Activated naive CD4-positive, alpha-beta T cell treated with anti-CD3 and anti-CD28 coated beads, Interleukin-2, amount 10 ng/mL, durations not matched to agents 7 days and 5 days (primary cell): Measurements from ENCODE around the gene INTS3.
A peak's percentile ranks its signal among the peaks of the same experiment; 100 is the strongest.

Experiments used
- CTCF ChIA-PET: fragments of 350-600 bp; sonication (Branson Sonifier 250); formaldehyde crosslinking; loops from one replicate; lab custom pipeline; 2021; ENCODE audit warnings: antibody characterized with exemption; lab: Charles Lee
- DNase-seq: peaks from one replicate; pipeline ENCODE4 v3.0.0-alpha.2; 2020
- H3K27ac Mint-ChIP-seq: one replicate; pipeline ENCODE4 v1.8.0; 2021; ENCODE audit warnings: mild to moderate bottlenecking, moderate library complexity, mixed read lengths
- H3K27me3 Mint-ChIP-seq: one replicate; pipeline ENCODE4 v1.8.0; 2021; ENCODE audit warnings: mild to moderate bottlenecking, mixed read lengths
- H3K36me3 Mint-ChIP-seq: one replicate; pipeline ENCODE4 v1.8.0; 2021; ENCODE audit warnings: mixed read lengths
- H3K4me1 Mint-ChIP-seq: one replicate; pipeline ENCODE4 v1.8.0; 2021; ENCODE audit warnings: mixed read lengths
- H3K4me3 Mint-ChIP-seq: one replicate; pipeline ENCODE4 v1.8.0; 2021; ENCODE audit warnings: mild to moderate bottlenecking, moderate library complexity, mixed read lengths
- H3K9me3 Mint-ChIP-seq: one replicate; pipeline ENCODE4 v1.8.0; 2021; ENCODE audit warnings: mixed read lengths

The INTS3 gene

GRCh38 chr1:153805042-153805745, 77.3 kb downstream of the INTS3 start:
- CTCF ChIA-PET = interaction anchor here (1.4 to 1.6 kb wide), 2 partner anchors 8 to 181 kb away, joined by 4 to 6 read pairs; partner anchors contain the start of gene RAB13
- no peaks in the 10 kb centered on the region for H3K27me3 Mint-ChIP-seq
- H3K36me3 Mint-ChIP-seq = peaks cover 42% of the 10 kb centered on the region

GRCh38 chr1:153805886-153806719, 78.3 kb downstream of the INTS3 start:
- Mint-ChIP-seq H3K4me1 (peaks cover 29% of the 10 kb centered on the region), H3K27me3 (no peaks in the 10 kb centered on the region), H3K27ac (peak overlapping the region; percentile 86), H3K4me3 (no peak overlapping the region), H3K36me3 (peaks cover 44% of the 10 kb centered on the region), H3K9me3 (no peaks in the 10 kb centered on the region)
- CTCF ChIA-PET = interaction anchor here (1.6 kb wide), 1 partner anchor 9 kb away, joined by 4 read pairs; no protein-coding TSS in a partner anchor
- no peak for DNase-seq

More at GRCh38 chr1:153805042-153805745, 77.3 kb downstream of the INTS3 start:
- Mint-ChIP-seq H3K27ac (peak overlapping the region; percentile 86), H3K4me1 (peaks cover 29% of the 10 kb centered on the region), H3K9me3 (no peaks in the 10 kb centered on the region), H3K4me3 (no peak overlapping the region)
- DNase-seq = peak; percentile 69

DNA sequence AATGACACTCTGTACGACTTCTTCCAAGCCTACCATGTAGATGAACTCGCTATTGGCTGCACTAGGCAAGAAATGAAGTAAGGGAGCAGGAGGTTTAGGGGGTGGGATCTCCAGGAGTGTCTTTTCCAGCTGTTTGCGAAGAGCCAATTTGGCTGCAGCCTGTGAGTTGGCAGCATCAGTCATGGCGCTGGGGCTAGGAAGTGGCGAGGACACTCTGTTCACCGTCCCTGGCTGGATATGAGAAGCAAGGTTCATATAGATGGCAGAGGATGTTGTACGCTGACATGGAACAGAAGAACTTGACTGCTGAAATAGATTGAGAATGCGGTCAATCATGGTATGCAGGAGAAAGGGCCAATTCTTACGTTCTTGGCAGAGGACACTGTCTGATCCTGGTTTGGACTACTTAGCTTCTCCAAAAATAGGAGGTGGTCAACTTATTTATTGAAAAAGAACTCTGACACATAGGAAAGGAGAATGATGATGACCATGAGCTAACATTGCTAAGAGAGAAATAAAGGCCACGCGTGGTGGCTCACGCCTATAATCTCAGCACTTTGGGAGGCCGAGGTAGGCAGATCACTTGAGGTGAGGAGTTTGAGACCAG, 88.5 kb downstream of the INTS3 start:
- Mint-ChIP-seq H3K9me3 (no peaks in the 10 kb centered on the region), H3K4me3 (no peak overlapping the region), H3K4me1 (no peaks in the 10 kb centered on the region), H3K27me3 (no peaks in the 10 kb centered on the region), H3K36me3 (peaks cover 57% of the 10 kb centered on the region), H3K27ac (no peak overlapping the region)
- no peak for DNase-seq
- CTCF ChIA-PET = interaction anchor here (1.4 to 1.9 kb wide), 2 partner anchors 17 to 170 kb away, joined by 3 to 7 read pairs; partner anchors contain the start of gene RAB13

DNA sequence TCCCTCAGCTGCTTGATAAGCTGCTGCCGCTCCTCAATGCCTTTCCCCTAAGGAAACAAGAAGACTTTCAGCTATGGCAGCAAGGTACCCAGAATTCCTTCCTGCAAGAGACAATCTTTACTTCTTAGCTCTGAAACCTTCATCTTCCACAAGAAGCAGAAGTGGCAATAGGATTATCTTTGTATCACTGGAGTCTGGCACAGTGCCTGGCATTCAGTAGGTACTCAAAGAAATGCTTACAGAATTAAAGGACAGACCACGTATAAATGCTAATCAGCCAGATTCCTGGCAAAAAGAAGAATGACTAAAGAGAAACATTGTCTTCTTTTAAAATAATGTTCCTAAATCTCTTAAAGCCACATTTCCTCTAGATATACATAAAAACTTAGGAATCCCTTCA, 91.0 kb downstream of the INTS3 start:
- no peak overlapping the region for H3K27ac Mint-ChIP-seq

More for the DNA sequence above, 91.0 kb downstream of the INTS3 start:
- Mint-ChIP-seq H3K36me3 (peaks cover 44% of the 10 kb centered on the region), H3K27me3 (no peaks in the 10 kb centered on the region), H3K4me1 (no peaks in the 10 kb centered on the region), H3K9me3 (no peaks in the 10 kb centered on the region), H3K4me3 (no peak overlapping the region)
- CTCF ChIA-PET = no interaction called here
- no peak for DNase-seq
